ENCODE data around the gene HAPLN1. TPM values are rescaled to one million over a fixed set of nuclear protein-coding genes. Genes with fewer than 3 reads are reported as not detected.

HAPLN1 gene
- 4.8 TPM for total RNA-seq

GRCh38 chr5:83720836-83721537, at the start of gene HAPLN1:
HAPLN1 (minus strand) TSS chr5:83720855; CDS start chr5:83673523, 47,332 bp downstream.

Other genes starting within 250 kb of the HAPLN1 start
- 308 TPM for gene VCAN, start 249.1 kb downstream of the HAPLN1 start, total RNA-seq